HUES64 (cell line): ENCODE data around the gene TMEM140.
"Not testable (repeated sequence)": the region's sequence is repeated elsewhere in the genome, so short reads cannot be mapped to it uniquely, and the experiment has no call there.

ENCODE experiments used
- H3K27ac ChIP-seq: 2 replicates; pipeline ENCODE4 v1.7.0; 2013; ENCODE audit warnings: low read depth, low read length, inconsistent platforms
- H3K27me3 ChIP-seq: 2 replicates; pipeline ENCODE4 v1.6.1; 2013; ENCODE audit warnings: mild to moderate bottlenecking, low read length; ENCODE audit not compliant: insufficient read depth
- H3K36me3 ChIP-seq: 2 replicates; pipeline ENCODE4 v1.6.1; 2013; ENCODE audit warnings: mild to moderate bottlenecking, low read length; ENCODE audit not compliant: insufficient read depth
- H3K4me1 ChIP-seq: 2 replicates; pipeline ENCODE4 v1.6.1; 2013; ENCODE audit warnings: mild to moderate bottlenecking, low read length, moderate library complexity; ENCODE audit not compliant: insufficient read depth
- H3K4me3 ChIP-seq: 2 replicates; pipeline ENCODE4 v1.5.1; 2013; ENCODE audit warnings: mild to moderate bottlenecking, low read length, moderate library complexity
- H3K9ac ChIP-seq: 2 replicates; pipeline ENCODE4 v1.6.1; 2013; ENCODE audit warnings: mild to moderate bottlenecking, low read depth, low read length
- H3K9me3 ChIP-seq: 2 replicates; pipeline ENCODE4 v1.6.1; 2013; ENCODE audit warnings: low read depth, low read length; ENCODE audit not compliant: insufficient read depth
- WGBS: fragments of 150-250, 120-280 bp; methylation state at CpG from one replicate; pipeline ENCODE4 v1.1.7; 2013; ENCODE audit warnings: missing lambda C conversion rate; 5-methylcytosine and 5-hydroxymethylcytosine counted together

Gene TMEM140

GRCh38 chr7:135167365-135167917, 19.6 kb downstream of the TMEM140 start:
- Histone ChIP-seq H3K27ac (no peak overlapping the region), H3K9ac (no peak overlapping the region), H3K36me3 (peaks cover 54% of the 10 kb centered on the region), H3K4me3 (no peak overlapping the region), H3K27me3 (no peaks in the 10 kb centered on the region), H3K4me1 (peaks cover 6% of the 10 kb centered on the region), H3K9me3 (peaks cover 7% of the 10 kb centered on the region; the same call in 1 of the 2 replicates)
- WGBS = 89% methylated on average over 12 of the region's 12 CpGs

DNA sequence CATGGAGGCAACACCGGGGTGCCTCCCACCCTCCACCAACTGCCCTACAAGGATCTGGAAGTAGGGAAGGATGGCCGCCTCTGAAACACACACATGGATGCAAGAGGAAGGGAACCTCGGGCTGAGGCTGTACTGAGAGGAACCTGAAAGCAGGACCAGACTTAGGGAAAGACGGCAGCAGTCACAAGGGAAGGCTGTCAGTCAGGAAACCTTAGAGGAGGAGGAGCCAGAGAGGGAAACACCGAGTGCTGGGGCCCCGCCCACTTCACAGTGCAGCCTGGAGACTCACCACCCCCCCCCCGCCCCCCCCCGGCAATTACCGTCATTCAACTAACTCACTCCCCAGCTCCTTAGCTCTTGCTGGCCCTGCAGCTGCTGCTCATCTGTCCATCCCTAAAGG, 20.1 kb downstream of the TMEM140 start:
- Histone ChIP-seq H3K9ac (no peak overlapping the region), H3K4me3 (no peak overlapping the region), H3K36me3 (peaks cover 51% of the 10 kb centered on the region), H3K27ac (no peak overlapping the region), H3K27me3 (no peaks in the 10 kb centered on the region), H3K9me3 (peaks cover 1% of the 10 kb centered on the region; the same call in 1 of the 2 replicates), H3K4me1 (peaks cover 6% of the 10 kb centered on the region)
- 91% methylated on average over 5 of the region's 9 CpGs for WGBS

DNA sequence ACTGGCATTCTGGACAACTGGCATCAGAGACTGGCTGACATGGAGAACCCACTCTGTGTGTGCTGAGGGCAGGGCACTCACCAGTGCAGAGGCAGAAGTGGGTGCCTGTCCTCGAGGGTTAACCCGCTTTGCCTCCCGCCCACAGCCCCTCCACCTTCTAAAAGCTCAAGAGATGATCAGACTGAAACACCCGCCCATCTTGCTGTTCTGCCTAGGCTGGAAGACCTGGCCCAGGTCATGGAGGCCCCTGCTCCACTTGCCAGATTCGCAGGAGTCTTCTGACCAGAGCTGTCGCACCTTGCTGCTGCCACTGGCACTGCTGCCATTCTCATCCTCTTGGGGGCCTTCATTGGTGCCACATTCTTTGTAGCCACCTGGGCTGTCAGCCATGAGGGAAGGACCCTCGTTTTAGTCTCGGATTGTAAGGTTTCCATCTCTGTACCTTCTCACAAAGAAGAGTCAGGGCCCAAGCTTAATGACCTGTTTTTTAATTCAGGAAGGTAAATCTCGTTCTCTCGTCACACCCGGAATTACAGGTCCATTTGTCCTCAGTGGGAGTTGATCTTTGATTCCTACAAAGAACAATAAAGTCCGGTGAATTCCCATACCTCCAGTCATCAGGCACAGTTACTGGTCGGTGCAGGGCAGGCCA, 20.7 kb downstream of the TMEM140 start:
- no peaks in the 10 kb centered on the region for H3K27me3 ChIP-seq
- no peak overlapping the region for H3K4me3 ChIP-seq
- no peak overlapping the region for H3K9ac ChIP-seq
- peaks cover 49% of the 10 kb centered on the region for H3K36me3 ChIP-seq
- 90% methylated on average over 13 of the region's 13 CpGs for WGBS
- no peaks in the 10 kb centered on the region for H3K9me3 ChIP-seq
- peaks cover 6% of the 10 kb centered on the region for H3K4me1 ChIP-seq
- no peak overlapping the region for H3K27ac ChIP-seq

DNA sequence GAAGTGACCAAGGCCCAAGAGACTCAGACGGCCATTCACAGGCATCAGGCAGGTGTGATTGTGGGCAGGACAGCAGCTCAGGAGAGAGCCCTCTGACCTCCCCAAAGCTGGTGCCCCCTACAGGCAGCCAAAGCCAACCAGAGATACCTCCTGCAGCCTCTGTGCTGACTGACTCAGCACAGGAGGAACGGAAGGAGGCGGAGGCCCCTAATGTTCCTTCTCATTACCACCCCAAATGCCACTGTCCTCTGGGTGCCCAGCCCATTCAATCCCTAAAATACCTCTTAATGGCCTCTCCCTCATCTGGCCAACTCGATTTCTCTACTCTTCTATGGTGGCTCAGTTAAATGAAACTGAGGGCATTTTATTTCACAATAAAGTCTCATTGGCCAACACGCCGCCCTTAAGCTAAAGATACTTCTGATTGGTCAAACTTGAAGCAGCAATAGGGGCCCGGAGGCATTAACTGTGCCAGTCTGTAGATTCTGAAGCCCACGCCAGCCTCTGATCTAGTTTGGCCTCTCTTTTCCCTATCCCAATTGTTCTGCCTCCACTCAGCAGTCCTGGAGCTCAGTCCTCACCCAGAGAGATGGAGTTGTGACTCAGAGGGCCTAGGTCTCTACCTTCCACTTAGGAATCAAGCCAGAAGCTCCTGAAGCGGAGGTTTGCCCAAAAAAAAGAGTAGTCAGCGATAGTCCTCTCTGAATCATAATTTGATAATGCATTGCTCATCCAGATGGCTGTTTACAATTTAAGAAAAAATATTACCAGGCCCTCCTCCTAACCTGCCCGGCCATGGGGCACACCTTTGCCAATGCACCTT, 21.5 kb downstream of the TMEM140 start:
- peaks cover 6% of the 10 kb centered on the region for H3K4me1 ChIP-seq
- H3K27ac ChIP-seq = peak overlapping the region; percentile 100
- H3K4me3 ChIP-seq = peak overlapping the region; percentile 99
- no peaks in the 10 kb centered on the region for H3K27me3 ChIP-seq
- H3K9ac ChIP-seq = peak overlapping the region; percentile 99
- 64% methylated on average over 11 of the region's 11 CpGs for WGBS
- peaks cover 42% of the 10 kb centered on the region for H3K36me3 ChIP-seq
- no peaks in the 10 kb centered on the region for H3K9me3 ChIP-seq

GRCh38 chr7:135169964-135170273, 22.0 kb downstream of the TMEM140 start:
- Histone ChIP-seq H3K4me3 (peak overlapping the region; percentile 99), H3K9ac (peak overlapping the region; percentile 99), H3K27me3 (no peaks in the 10 kb centered on the region), H3K9me3 (no peaks in the 10 kb centered on the region), H3K27ac (peak overlapping the region; percentile 100), H3K36me3 (peaks cover 39% of the 10 kb centered on the region), H3K4me1 (peaks cover 6% of the 10 kb centered on the region)
- WGBS = 2% methylated on average over 17 of the region's 17 CpGs

GRCh38 chr7:135170274-135170997, 22.6 kb downstream of the TMEM140 start, which contains the start of gene CYREN:
CYREN (minus strand) TSS chr7:135170707; CDS start chr7:135168922, 1,785 bp downstream.
- Histone ChIP-seq H3K27me3 (no peaks in the 10 kb centered on the region), H3K36me3 (peaks cover 33% of the 10 kb centered on the region), H3K4me3 (peak within 1 kb of the TSS; percentile 99), H3K9ac (peak within 1 kb of the TSS; percentile 99), H3K27ac (peak within 1 kb of the TSS; percentile 100), H3K4me1 (peaks cover 6% of the 10 kb centered on the region), H3K9me3 (no peaks in the 10 kb centered on the region)
- under 1% methylated on average over 77 of the region's 77 CpGs for WGBS

DNA sequence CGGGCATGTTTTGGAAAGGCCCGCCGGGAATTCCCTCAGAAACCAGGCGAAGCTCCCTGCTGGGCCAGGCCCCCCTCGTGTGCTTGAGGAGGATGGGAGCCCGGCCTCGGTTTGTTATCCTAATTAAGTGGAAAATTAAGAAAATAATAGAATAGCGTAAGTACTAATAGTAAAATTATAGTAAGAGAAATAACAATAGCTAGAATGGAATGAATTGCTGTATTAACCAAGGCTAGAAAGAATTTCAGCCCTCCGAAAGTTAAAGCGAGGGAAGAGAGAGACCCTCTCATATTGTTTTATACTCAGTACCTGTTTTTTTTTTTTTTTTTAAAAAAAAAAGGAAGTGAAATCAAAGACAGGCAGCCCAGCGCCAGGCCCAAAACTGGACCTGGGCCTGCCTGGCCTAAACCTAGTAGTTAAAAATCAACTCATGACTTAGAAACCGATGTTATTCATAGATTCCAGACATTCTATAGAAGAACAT, 23.2 kb downstream of the TMEM140 start:
- Histone ChIP-seq H3K36me3 (peaks cover 27% of the 10 kb centered on the region), H3K4me3 (peak overlapping the region; percentile 99), H3K9ac (peak overlapping the region; percentile 99), H3K27ac (peak overlapping the region; percentile 100)
- H3K4me1 ChIP-seq, H3K27me3 ChIP-seq, H3K9me3 ChIP-seq: not testable (repeated sequence)
- WGBS = 19% methylated on average over 9 of the region's 12 CpGs

GRCh38 chr7:135171581-135172291, 23.9 kb downstream of the TMEM140 start:
- not testable (repeated sequence) for H3K4me3 ChIP-seq

DNA sequence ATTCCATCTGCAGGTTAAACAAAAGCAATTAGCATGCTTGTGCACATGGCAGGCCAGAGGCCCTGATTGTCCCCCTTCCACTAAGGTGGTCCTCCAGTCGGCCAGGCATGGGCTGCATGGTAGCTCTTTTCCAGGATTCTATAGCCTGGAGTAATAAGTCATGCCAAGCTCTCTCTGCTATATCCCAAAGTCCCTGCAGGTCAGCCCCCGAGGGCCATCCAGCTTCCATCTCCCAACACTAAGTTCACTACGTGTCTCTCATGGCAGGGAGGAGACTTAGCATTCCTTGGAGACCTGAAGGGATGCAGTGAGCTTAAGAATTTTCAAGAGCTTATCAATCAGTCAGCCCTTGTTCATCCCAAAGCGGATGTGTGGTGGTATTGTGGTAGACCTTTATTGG, 26.0 kb downstream of the TMEM140 start:
- H3K4me3 ChIP-seq, H3K9me3 ChIP-seq, H3K27ac ChIP-seq, H3K36me3 ChIP-seq, H3K9ac ChIP-seq, H3K27me3 ChIP-seq: not testable (repeated sequence)
- 82% methylated on average over 4 of the region's 4 CpGs for WGBS
- H3K4me1 ChIP-seq = peaks cover 20% of the 10 kb centered on the region

More at GRCh38 chr7:135171581-135172291, 23.9 kb downstream of the TMEM140 start:
- H3K27me3 ChIP-seq, H3K4me1 ChIP-seq, H3K9me3 ChIP-seq: not testable (repeated sequence)
- WGBS = 85% methylated on average over 19 of the region's 19 CpGs
- Histone ChIP-seq H3K27ac (peak overlapping the region; percentile 65; the same call in 1 of the 2 replicates), H3K36me3 (peaks cover 20% of the 10 kb centered on the region), H3K9ac (0 out of 2 replicates have a peak overlapping the region, but pooled peaks have one; percentile 5)

DNA sequence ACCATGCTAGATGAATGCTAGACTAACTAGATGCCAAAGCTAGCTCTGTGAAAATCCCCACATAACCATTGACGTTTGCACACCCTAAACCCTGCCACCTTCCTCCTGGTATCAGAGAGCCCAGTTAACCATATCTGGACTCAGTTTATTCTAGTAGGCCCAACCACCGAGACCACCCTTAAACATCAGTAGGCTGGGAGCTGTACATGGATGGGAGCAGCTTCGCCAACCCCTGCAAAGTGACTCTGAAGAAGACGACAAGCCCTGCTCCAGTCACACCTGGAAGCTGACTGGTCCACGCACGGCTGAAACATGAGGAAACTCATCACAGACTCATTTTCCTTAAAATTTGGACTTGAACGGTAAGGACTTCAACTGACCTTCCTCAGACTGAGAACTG, 27.1 kb downstream of the TMEM140 start:
- H3K9ac ChIP-seq = no peak overlapping the region
- WGBS = 91% methylated on average over 7 of the region's 7 CpGs
- no peaks in the 10 kb centered on the region for H3K36me3 ChIP-seq

More for the DNA sequence above, 27.1 kb downstream of the TMEM140 start:
- peaks cover 14% of the 10 kb centered on the region for H3K4me1 ChIP-seq
- no peaks in the 10 kb centered on the region for H3K27me3 ChIP-seq
- peaks cover under 1% of the 10 kb centered on the region for H3K9me3 ChIP-seq
- no peak overlapping the region for H3K27ac ChIP-seq
- no peak overlapping the region for H3K4me3 ChIP-seq
